Measurements from ENCODE around the gene B2M.

DNA sequence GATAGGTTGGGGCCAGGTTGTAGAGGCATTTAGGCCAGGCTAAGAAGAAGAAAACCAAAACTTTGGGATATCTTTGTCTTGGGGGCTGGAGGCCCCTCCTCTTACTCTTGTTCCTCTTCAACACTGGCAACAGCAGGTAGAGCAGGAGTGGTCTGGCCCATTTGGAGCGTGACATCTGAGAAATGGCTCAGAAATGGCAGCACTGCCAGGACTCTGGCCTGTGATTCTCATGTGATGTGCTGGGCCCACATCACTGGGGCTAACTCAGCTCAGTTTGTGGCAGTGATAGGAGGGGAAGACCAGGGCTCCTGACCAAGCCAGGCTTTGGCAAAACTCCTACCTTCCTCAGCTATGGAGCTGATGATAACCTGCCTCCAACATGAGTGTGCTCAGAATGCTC, 18.7 kb upstream of the B2M start:
- TF ChIP-seq YY1 (IDR thresholded peaks at IDR 0.05; ENCODE audit: extremely low read depth, insufficient replicate concordance, low read depth, low read length) (no peak), POLR2AphosphoS5 (IDR thresholded peaks at IDR 0.05; ENCODE audit: low read depth, low read length) (no peak), EZH2phosphoT487 (IDR thresholded peaks at IDR 0.05; ENCODE audit: borderline replicate concordance) (no peak), EGR1 (IDR thresholded peaks at IDR 0.05; ENCODE audit: low read depth) (no peak), CTCF (IDR thresholded peaks at IDR 0.05 in 2 of 3, conservative IDR thresholded peaks at IDR 0.05 in 1 of 3; ENCODE audit: borderline replicate concordance in 1 of 3, insufficient read depth in 1 of 3, low read depth in 2 of 3, low read length in 2 of 3) (no peak), POLR2A (IDR thresholded peaks at IDR 0.05; ENCODE audit: borderline replicate concordance, extremely low read depth, insufficient read depth, insufficient read length) (no peak), EZH2 (IDR thresholded peaks at IDR 0.05) (no peak), CBX3 (IDR thresholded peaks at IDR 0.05; ENCODE audit: low read depth) (no peak)
- TF ChIP-seq, protein P1, sequence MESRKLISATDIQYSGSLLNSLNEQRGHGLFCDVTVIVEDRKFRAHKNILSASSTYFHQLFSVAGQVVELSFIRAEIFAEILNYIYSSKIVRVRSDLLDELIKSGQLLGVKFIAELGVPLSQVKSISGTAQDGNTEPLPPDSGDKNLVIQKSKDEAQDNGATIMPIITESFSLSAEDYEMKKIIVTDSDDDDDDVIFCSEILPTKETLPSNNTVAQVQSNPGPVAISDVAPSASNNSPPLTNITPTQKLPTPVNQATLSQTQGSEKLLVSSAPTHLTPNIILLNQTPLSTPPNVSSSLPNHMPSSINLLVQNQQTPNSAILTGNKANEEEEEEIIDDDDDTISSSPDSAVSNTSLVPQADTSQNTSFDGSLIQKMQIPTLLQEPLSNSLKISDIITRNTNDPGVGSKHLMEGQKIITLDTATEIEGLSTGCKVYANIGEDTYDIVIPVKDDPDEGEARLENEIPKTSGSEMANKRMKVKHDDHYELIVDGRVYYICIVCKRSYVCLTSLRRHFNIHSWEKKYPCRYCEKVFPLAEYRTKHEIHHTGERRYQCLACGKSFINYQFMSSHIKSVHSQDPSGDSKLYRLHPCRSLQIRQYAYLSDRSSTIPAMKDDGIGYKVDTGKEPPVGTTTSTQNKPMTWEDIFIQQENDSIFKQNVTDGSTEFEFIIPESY (IDR thresholded peaks at IDR 0.05; ENCODE audit: extremely low read depth, insufficient replicate concordance, low read length), result no peak
- TF ChIP-seq, protein P2, sequence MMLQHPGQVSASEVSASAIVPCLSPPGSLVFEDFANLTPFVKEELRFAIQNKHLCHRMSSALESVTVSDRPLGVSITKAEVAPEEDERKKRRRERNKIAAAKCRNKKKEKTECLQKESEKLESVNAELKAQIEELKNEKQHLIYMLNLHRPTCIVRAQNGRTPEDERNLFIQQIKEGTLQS (IDR thresholded peaks at IDR 0.05), result no peak
- TF ChIP-seq, protein P3, sequence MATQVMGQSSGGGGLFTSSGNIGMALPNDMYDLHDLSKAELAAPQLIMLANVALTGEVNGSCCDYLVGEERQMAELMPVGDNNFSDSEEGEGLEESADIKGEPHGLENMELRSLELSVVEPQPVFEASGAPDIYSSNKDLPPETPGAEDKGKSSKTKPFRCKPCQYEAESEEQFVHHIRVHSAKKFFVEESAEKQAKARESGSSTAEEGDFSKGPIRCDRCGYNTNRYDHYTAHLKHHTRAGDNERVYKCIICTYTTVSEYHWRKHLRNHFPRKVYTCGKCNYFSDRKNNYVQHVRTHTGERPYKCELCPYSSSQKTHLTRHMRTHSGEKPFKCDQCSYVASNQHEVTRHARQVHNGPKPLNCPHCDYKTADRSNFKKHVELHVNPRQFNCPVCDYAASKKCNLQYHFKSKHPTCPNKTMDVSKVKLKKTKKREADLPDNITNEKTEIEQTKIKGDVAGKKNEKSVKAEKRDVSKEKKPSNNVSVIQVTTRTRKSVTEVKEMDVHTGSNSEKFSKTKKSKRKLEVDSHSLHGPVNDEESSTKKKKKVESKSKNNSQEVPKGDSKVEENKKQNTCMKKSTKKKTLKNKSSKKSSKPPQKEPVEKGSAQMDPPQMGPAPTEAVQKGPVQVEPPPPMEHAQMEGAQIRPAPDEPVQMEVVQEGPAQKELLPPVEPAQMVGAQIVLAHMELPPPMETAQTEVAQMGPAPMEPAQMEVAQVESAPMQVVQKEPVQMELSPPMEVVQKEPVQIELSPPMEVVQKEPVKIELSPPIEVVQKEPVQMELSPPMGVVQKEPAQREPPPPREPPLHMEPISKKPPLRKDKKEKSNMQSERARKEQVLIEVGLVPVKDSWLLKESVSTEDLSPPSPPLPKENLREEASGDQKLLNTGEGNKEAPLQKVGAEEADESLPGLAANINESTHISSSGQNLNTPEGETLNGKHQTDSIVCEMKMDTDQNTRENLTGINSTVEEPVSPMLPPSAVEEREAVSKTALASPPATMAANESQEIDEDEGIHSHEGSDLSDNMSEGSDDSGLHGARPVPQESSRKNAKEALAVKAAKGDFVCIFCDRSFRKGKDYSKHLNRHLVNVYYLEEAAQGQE (IDR thresholded peaks at IDR 0.05; ENCODE audit: low read depth), result no peak
- TF ChIP-seq, protein P4, sequence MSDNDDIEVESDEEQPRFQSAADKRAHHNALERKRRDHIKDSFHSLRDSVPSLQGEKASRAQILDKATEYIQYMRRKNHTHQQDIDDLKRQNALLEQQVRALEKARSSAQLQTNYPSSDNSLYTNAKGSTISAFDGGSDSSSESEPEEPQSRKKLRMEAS (IDR thresholded peaks at IDR 0.05), result no peak
